PFSK-1 (cell line): ENCODE measurements around the gene FABP7.

Experiments used
- POLR2AphosphoS5 ChIP-seq: IDR thresholded peaks from 2 replicates; pipeline ENCODE4 v1.6.1; 2012; ENCODE audit warnings: low read depth, mild to moderate bottlenecking, control low read depth, low read length, moderate library complexity
- REST ChIP-seq, 2 experiments: IDR thresholded peaks; 2 replicates each; pipeline versions ENCODE4 v1.6.1 to v1.8.0; 2011 to 2012; ENCODE audit warnings: low read depth in 2 of 2, low read length in 2 of 2, control low read depth in 1 of 2, inconsistent platforms in 1 of 2, mild to moderate bottlenecking in 1 of 2, moderate library complexity in 1 of 2; ENCODE audit not compliant: insufficient read depth in 1 of 2

DNA sequence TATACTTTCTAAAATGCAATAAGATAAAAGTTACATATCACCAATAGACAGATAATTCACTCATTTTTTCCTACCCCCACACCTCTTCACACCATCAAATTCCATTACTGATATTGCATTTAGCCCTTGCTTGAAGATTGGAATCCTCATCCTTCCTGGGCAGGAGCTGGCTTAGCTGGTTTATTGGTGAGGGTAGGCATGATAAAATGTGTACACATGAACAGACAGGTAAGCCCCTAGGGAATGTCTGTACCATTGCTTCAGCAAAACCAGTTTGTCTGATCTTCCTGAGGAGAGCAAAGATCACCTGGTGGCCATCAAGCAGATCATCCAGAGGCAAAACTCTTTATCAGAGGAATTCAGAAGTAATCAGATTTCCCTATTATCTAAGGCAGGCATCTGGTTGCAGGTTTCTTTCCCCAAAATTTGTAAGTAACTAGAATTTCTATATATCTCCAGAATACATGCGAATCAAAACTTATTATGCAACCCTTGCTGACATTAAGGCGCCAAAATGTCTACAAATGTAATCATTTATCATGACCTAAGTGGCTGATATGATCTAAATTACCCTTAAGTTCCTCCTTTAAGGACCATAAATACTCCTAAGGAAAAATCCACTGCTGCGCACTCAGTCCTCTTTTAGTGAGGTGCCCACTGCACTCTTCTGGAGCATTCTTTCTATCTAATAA lies 6.6 kb upstream of the FABP7 start:
- TF ChIP-seq REST (IDR thresholded peaks at IDR 0.05; ENCODE audit: insufficient read depth in 1 of 2, low read depth in 2 of 2, low read length in 2 of 2) (no peak), POLR2AphosphoS5 (no peak)
